Measurements from ENCODE around the gene ANO6. TPM values are rescaled to one million over a fixed set of nuclear protein-coding genes. Genes with fewer than 3 reads are reported as not detected.
A peak's percentile ranks its signal among the peaks of the same experiment; 100 is the strongest.

Gene ANO6
- polyA plus RNA-seq, 4 donors = 19.9 to 63.3 (median 29.8) TPM

DNA sequence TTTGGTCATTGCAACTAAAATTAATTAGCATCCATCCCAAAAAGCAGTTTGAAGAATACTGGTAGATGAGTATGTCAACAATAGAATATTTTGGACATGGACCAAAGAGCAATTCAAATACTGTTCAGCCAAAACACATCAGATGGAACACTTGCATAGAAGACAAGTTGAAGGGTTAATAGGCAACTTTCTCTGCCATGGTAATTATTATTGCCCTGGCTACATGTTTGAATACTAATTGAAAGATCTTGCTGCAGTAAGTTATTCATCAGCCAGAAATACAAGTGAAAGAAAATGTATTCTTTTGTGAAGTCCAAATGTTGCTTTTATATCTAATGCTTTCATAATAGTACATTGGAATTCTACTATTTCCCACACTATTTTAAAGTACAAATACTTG lies 10.1 kb downstream of the ANO6 start:
- Histone ChIP-seq H3K4me1 (ENCODE audit: control insufficient read depth in 3 of 3, insufficient read depth in 2 of 3, low read depth in 1 of 3, low read length in 2 of 3) (peaks cover 2 to 10% (median 2%) of the 10 kb centered on the region in 3 donors), H3K36me3 (ENCODE audit: control insufficient read depth in 3 of 3, insufficient read depth in 2 of 3, low read depth in 1 of 3, low read length in 3 of 3) (peaks cover 0 to 6% (median 3%) of the 10 kb centered on the region in 3 donors), H3K4me3 (ENCODE audit: low read depth in 1 of 3, low read length in 3 of 3) (no peak overlapping the region), H3K9me3 (ENCODE audit: control insufficient read depth in 2 of 2, insufficient read depth in 1 of 2, low read depth in 1 of 2, low read length in 1 of 2) (no peaks in the 10 kb centered on the region), H3K27me3 (ENCODE audit: control insufficient read depth in 3 of 3, insufficient read depth in 3 of 3, low read length in 3 of 3) (no peaks in the 10 kb centered on the region), H3K27ac (ENCODE audit: low read depth in 1 of 3, low read length in 2 of 3) (no peak overlapping the region)
- no peak for DNase-seq
- no peak for FAIRE-seq

DNA sequence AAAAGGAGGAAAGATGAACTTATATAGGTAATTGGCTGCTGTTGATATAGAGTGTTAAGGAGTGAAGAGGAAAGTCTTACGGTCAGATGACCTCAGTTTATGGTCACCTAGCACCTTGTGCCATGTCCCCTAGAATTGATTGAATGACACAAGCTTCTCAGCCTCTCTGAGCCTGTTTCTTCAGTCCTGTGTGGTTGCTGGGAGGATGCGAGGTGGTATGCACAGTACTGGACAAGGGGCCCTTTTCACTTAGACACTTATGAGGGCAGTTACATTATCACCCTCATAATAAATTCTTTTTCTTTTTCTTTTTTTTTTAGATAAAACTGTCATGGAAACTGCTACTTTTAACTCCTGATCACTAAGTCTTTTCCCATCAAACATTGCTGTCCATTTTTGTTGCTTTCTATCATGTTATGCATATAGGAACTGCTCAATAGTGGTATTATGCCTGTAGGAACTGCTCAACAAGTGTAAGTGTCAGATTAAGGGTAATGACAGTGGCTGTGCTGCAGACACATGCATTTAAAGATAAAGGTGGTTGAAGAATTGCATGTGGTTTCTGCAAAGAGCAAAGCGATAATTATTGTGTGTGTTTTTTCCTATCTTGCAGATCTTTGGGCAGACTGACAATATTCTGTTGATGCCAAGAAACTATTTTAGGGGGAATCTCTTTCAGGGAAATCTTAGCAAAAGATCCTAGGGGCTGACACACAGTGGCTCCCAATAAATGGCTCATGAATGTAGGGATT lies 11.6 kb downstream of the ANO6 start:
- no peak overlapping the region for H3K4me3 ChIP-seq (ENCODE audit: low read depth in 1 of 3, low read length in 3 of 3)
- FAIRE-seq (no peak), DNase-seq (no peak)
- H3K27me3 ChIP-seq (ENCODE audit: control insufficient read depth in 3 of 3, insufficient read depth in 3 of 3, low read length in 3 of 3) = no peaks in the 10 kb centered on the region
- 89 to 94% (median 93%) methylated on average over 3 of the region's 3 CpGs for WGBS, 3 donors
- no peaks in the 10 kb centered on the region for H3K9me3 ChIP-seq (ENCODE audit: control insufficient read depth in 2 of 2, insufficient read depth in 1 of 2, low read depth in 1 of 2, low read length in 1 of 2)
- H3K4me1 ChIP-seq (ENCODE audit: control insufficient read depth in 3 of 3, insufficient read depth in 2 of 3, low read depth in 1 of 3, low read length in 2 of 3) = peaks cover 2 to 12% (median 5%) of the 10 kb centered on the region in 3 donors
- peaks cover 0 to 6% (median 3%) of the 10 kb centered on the region in 3 donors for H3K36me3 ChIP-seq (ENCODE audit: control insufficient read depth in 3 of 3, insufficient read depth in 2 of 3, low read depth in 1 of 3, low read length in 3 of 3)
- no peak overlapping the region for H3K27ac ChIP-seq (ENCODE audit: low read depth in 1 of 3, low read length in 2 of 3)

DNA sequence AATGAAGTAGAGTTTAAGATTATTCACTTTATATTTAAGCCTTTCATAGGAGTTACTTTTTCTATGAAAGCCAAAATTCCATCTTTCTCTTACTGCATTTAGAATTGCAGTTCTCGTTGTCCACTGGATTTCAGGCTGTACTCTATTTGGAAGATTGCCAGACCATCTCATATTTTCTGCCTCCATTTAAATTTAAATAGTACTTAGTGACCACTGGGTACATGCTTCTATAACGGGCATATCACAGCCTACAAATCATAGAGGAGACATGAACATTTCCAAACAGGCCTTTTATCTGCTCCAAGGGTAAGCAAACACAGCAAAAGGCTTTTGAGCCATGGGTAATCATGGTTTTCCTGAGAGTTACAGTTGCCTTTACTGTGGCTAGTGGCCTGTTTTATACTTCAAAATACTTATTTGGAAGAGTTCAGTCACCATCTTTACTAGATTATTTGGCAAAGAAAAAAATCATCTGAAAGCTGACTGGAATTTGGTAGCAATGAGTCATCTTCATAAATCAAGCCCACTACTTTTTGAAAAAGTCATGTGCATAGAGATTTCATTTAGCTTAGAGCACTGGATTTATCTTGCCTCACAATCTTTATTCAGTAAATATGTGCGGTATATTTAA lies 15.7 kb downstream of the ANO6 start:
- Histone ChIP-seq H3K27ac (ENCODE audit: low read depth in 1 of 3, low read length in 2 of 3) (peak overlapping the region in 1 of 3 donors; percentile 54), H3K4me3 (ENCODE audit: low read depth in 1 of 3, low read length in 3 of 3) (no peak overlapping the region), H3K9me3 (ENCODE audit: control insufficient read depth in 2 of 2, insufficient read depth in 1 of 2, low read depth in 1 of 2, low read length in 1 of 2) (no peaks in the 10 kb centered on the region), H3K36me3 (ENCODE audit: control insufficient read depth in 3 of 3, insufficient read depth in 2 of 3, low read depth in 1 of 3, low read length in 3 of 3) (peaks cover 0 to 3% (median 2%) of the 10 kb centered on the region in 3 donors), H3K4me1 (ENCODE audit: control insufficient read depth in 3 of 3, insufficient read depth in 2 of 3, low read depth in 1 of 3, low read length in 2 of 3) (peaks cover 7 to 28% (median 14%) of the 10 kb centered on the region in 3 donors), H3K27me3 (ENCODE audit: control insufficient read depth in 3 of 3, insufficient read depth in 3 of 3, low read length in 3 of 3) (no peaks in the 10 kb centered on the region)
- WGBS, 3 donors = 68 to 79% (median 75%) methylated on average over 3 of the region's 3 CpGs
- FAIRE-seq (no peak), DNase-seq (no peak)

DNA sequence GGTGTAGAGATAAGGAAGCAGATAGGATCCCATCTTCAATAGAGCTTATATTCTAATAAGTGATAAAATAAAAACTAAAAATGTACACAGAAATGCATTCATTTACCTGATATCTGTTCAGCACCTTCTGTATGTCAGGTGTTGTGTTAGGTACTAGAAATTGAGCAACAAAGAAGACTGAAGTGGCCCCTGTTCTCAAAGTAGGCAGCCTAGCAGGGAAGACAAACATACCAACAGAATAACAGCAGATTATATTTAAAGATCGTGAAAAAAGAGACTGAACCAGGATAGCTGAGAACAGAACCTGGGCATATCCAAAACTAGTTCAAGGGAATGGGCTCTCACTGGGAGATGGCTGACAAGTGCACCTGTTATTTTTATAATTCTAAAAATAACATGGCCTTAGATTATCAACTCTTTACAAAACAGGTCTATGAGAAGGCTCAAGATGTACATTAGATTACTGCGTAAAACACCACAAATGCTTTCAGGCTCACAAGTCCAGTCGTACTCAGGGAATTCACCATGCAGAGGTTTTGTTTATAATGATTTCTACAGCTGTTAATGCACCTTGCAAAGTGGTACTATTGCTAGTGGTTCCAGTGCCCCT lies 16.4 kb downstream of the ANO6 start:
- Histone ChIP-seq H3K4me3 (ENCODE audit: low read depth in 1 of 3, low read length in 3 of 3) (no peak overlapping the region), H3K27ac (ENCODE audit: low read depth in 1 of 3, low read length in 2 of 3) (peak overlapping the region in 1 of 3 donors; percentile 59), H3K36me3 (ENCODE audit: control insufficient read depth in 3 of 3, insufficient read depth in 2 of 3, low read depth in 1 of 3, low read length in 3 of 3) (peaks cover 0 to 3% (median 2%) of the 10 kb centered on the region in 3 donors), H3K27me3 (ENCODE audit: control insufficient read depth in 3 of 3, insufficient read depth in 3 of 3, low read length in 3 of 3) (no peaks in the 10 kb centered on the region), H3K9me3 (ENCODE audit: control insufficient read depth in 2 of 2, insufficient read depth in 1 of 2, low read depth in 1 of 2, low read length in 1 of 2) (no peaks in the 10 kb centered on the region), H3K4me1 (ENCODE audit: control insufficient read depth in 3 of 3, insufficient read depth in 2 of 3, low read depth in 1 of 3, low read length in 2 of 3) (peaks cover 7 to 28% (median 14%) of the 10 kb centered on the region in 3 donors)
- WGBS, 3 donors = 79 to 96% (median 91%) methylated on average over 3 of the region's 3 CpGs
- FAIRE-seq = no peak
- no peak for DNase-seq

DNA sequence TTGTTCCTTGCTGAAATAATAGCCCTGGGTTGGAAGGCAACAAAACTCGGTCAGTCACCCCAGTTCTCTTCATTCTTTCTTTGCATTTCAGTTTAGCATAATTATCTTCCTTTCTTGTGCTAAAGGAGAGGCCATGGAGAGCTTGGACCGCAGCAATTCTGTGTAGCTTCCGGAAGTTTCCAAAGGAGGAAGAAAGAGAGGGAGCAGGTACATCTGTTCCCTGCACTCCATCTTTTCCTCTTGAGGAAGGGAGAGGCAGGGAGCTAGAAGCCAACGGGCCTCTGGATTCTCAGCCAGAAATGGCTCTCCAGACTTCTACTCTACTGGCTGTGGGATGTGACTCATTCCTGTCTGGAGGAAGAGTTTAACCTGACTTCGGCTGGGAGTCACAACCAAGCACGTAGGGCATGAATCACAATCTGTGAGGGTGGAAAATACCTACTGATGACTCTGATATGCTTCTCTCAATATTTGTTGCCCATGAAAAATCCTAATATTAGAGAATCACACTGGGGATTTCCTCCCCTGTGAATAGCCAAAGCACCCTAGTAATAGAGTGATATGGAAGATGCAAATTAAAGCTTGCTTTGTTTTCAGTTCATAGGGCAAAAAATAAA lies 17.0 kb downstream of the ANO6 start:
- H3K27me3 ChIP-seq (ENCODE audit: control insufficient read depth in 3 of 3, insufficient read depth in 3 of 3, low read length in 3 of 3) = no peaks in the 10 kb centered on the region
- H3K9me3 ChIP-seq (ENCODE audit: control insufficient read depth in 2 of 2, insufficient read depth in 1 of 2, low read depth in 1 of 2, low read length in 1 of 2) = no peaks in the 10 kb centered on the region
- 48 to 54% (median 52%) methylated on average over 6 of the region's 6 CpGs for WGBS, 3 donors
- H3K4me3 ChIP-seq (ENCODE audit: low read depth in 1 of 3, low read length in 3 of 3) = no peak overlapping the region
- DNase-seq = peak; percentile 30 to 71
- FAIRE-seq = no peak
- peaks cover 7 to 28% (median 12%) of the 10 kb centered on the region in 3 donors for H3K4me1 ChIP-seq (ENCODE audit: control insufficient read depth in 3 of 3, insufficient read depth in 2 of 3, low read depth in 1 of 3, low read length in 2 of 3)
- H3K27ac ChIP-seq (ENCODE audit: low read depth in 1 of 3, low read length in 2 of 3) = peak overlapping the region in 2 of 3 donors; percentile 15 to 59
- peaks cover 0 to 3% (median 2%) of the 10 kb centered on the region in 3 donors for H3K36me3 ChIP-seq (ENCODE audit: control insufficient read depth in 3 of 3, insufficient read depth in 2 of 3, low read depth in 1 of 3, low read length in 3 of 3)

DNA sequence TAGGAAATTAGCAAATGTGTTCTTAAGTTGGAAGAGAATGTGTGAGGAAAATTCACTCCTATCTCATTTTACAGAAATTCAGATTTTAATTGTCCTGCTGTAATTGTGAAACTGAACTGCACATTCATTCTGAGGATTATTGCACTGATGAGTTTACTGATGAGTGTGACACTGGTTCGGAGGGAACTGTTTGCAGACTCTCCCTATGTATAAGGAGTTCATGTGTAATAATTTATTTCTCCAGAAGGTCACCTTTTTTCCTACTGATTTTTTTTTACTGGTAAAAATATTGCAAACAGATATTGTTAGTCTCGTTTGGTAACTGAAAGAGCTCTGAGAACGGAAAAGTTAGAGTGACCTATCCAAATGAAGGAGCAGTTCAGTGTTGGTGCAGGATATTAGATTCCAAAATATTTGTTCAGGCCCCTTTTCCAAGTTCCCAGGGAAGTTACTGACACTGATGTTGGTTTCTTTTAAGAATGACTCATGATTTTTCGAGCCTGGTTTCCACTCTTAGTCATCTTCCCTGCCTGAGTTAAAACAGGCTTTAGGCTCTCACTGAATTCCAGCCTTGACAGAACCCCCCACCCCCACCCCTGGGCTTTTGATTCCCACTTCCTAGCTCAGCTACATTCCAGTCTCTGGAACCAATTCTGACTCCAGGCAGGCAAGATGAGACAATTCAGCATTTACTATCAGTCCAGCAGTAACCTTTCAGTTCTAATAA lies 18.4 kb downstream of the ANO6 start:
- no peaks in the 10 kb centered on the region for H3K9me3 ChIP-seq (ENCODE audit: control insufficient read depth in 2 of 2, insufficient read depth in 1 of 2, low read depth in 1 of 2, low read length in 1 of 2)
- H3K27ac ChIP-seq (ENCODE audit: low read depth in 1 of 3, low read length in 2 of 3) = peak overlapping the region in 2 of 3 donors; percentile 19 to 83
- FAIRE-seq (no peak), DNase-seq (peak; percentile 21 to 23)
- H3K27me3 ChIP-seq (ENCODE audit: control insufficient read depth in 3 of 3, insufficient read depth in 3 of 3, low read length in 3 of 3) = no peaks in the 10 kb centered on the region
- peaks cover 0 to 3% (median 2%) of the 10 kb centered on the region in 3 donors for H3K36me3 ChIP-seq (ENCODE audit: control insufficient read depth in 3 of 3, insufficient read depth in 2 of 3, low read depth in 1 of 3, low read length in 3 of 3)
- H3K4me3 ChIP-seq (ENCODE audit: low read depth in 1 of 3, low read length in 3 of 3) = no peak overlapping the region
- 36 to 55% (median 43%) methylated on average over 4 of the region's 4 CpGs for WGBS, 3 donors
- H3K4me1 ChIP-seq (ENCODE audit: control insufficient read depth in 3 of 3, insufficient read depth in 2 of 3, low read depth in 1 of 3, low read length in 2 of 3) = peaks cover 7 to 28% (median 11%) of the 10 kb centered on the region in 3 donors

DNA sequence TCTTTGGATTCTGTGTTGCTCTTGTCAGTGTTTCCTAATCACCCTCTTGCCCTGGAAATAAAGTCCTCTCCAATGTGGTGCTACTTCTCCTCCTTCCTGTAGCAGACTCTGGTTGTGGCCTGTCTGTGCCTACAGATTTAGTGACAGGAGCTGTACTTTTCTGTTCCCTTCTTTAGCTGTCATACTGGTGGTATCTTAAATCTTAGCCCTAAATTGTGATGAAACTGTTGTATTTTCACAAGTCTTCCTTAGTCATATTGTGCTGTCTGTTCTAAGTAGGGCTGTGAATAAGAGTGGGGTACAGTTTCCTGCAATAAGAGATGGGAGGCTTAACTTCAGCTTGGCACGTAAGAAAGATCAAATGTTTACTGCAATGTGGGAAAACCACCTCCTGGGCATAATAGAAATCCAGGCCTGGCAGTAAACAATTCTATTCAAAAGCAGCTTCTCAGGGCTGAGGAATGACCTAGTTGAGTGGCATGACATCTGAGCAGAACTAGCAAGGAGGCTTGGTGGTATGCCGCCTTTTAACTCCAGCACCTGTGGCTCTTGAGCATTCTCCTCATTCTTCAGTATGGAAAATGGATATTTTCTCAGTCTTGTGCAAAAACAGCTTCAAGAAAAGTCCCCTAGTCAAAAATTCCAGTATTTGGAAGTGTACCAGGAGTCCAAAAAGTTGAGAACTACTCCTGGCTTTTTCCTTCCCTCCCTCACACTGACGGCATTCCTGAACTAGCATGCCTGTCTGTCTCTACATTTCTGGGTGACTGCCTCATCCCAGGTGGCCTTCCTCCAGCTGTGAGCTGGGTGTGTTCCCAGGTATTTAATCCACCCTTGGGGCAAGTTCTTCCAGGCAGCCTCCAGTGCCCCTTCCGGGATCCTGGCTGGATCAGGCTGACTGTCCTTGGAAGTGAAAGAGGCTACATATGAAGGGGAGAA lies 19.5 kb downstream of the ANO6 start:
- DNase-seq = peak; percentile 20 to 45
- no peak overlapping the region for H3K4me3 ChIP-seq (ENCODE audit: low read depth in 1 of 3, low read length in 3 of 3)
- no peak for FAIRE-seq

More for the DNA sequence above, 19.5 kb downstream of the ANO6 start:
- no peaks in the 10 kb centered on the region for H3K27me3 ChIP-seq (ENCODE audit: control insufficient read depth in 3 of 3, insufficient read depth in 3 of 3, low read length in 3 of 3)
- H3K27ac ChIP-seq (ENCODE audit: low read depth in 1 of 3, low read length in 2 of 3) = peak overlapping the region; percentile 19 to 83 (median 48)
- H3K4me1 ChIP-seq (ENCODE audit: control insufficient read depth in 3 of 3, insufficient read depth in 2 of 3, low read depth in 1 of 3, low read length in 2 of 3) = peaks cover 7 to 28% (median 11%) of the 10 kb centered on the region in 3 donors
- H3K36me3 ChIP-seq (ENCODE audit: control insufficient read depth in 3 of 3, insufficient read depth in 2 of 3, low read depth in 1 of 3, low read length in 3 of 3) = peaks cover 0 to 2% (median 2%) of the 10 kb centered on the region in 3 donors
- WGBS, 3 donors = 61 to 66% (median 64%) methylated on average over 4 of the region's 4 CpGs
- no peaks in the 10 kb centered on the region for H3K9me3 ChIP-seq (ENCODE audit: control insufficient read depth in 2 of 2, insufficient read depth in 1 of 2, low read depth in 1 of 2, low read length in 1 of 2)
